Astrocyte of the cerebellum (primary cell): ENCODE measurements around the gene KIF18B.

Source experiments
- DNase-seq: peaks from one replicate; pipeline ENCODE4 v3.0.0-alpha.2; 2011; ENCODE audit warnings: low read depth
- H3K4me3 ChIP-seq: 2 replicates; pipeline ENCODE4 v1.5.1; 2011; ENCODE audit warnings: mild to moderate bottlenecking, low read depth, low read length, moderate library complexity
- in situ Hi-C: cut with HindIII; loops from 2 replicates; pipeline ENCODE4 v1.10.0; 2017; ENCODE audit warnings: low sequenced_read_pairs
- TF ChIP-seq, protein P1 (sequence below): IDR thresholded peaks from 2 replicates; pipeline ENCODE4 v1.5.1; 2012; ENCODE audit warnings: low read length, low read depth, moderate library complexity, mild to moderate bottlenecking; ENCODE audit errors: missing control alignments

The KIF18B gene

DNA sequence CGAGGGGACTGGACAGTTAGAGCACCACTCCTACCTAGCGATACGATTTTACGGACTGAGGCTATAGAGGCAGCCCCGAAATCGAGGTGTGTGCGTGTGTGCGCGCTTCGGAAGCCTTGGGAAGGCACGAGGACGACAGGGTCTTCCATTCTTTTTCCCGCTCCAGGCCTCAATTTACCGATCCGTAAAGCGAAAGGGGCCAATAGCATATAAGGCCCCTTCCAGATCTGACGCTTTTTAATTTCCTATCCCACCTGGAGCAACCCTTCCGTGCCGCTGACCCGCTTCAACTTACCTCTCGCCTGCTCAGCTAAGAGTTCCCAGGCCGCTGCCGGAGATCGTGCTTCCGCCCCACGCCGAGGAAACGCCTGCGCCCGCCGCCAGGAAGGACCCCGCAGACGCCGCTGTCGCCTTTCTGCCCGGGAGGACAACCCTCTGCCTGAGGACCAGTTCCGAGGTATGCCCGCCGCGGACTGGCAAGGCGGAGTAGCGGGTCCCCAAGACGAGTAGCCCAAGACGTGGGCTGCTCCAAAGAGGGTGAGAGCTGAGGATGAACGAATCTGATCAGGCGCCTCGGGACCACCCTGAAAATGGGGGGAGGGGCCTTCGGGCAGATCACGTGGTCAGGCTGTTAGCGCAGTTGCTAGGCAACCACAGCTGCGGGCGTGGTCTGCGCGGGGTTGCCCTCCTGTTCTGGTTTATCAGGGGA lies 48.3 kb downstream of the KIF18B start, which contains the start of gene EFTUD2:
Gene EFTUD2 (minus strand): TSS at position 372 of the 709 bp plus-strand sequence. CDS start 4,924 bp downstream, outside the sequence.
- in situ Hi-C loops, result no loop called here
- H3K4me3 ChIP-seq, result peak within 1 kb of the TSS; percentile 98
- DNase-seq, result peak; percentile 59
- TF ChIP-seq, protein P1, sequence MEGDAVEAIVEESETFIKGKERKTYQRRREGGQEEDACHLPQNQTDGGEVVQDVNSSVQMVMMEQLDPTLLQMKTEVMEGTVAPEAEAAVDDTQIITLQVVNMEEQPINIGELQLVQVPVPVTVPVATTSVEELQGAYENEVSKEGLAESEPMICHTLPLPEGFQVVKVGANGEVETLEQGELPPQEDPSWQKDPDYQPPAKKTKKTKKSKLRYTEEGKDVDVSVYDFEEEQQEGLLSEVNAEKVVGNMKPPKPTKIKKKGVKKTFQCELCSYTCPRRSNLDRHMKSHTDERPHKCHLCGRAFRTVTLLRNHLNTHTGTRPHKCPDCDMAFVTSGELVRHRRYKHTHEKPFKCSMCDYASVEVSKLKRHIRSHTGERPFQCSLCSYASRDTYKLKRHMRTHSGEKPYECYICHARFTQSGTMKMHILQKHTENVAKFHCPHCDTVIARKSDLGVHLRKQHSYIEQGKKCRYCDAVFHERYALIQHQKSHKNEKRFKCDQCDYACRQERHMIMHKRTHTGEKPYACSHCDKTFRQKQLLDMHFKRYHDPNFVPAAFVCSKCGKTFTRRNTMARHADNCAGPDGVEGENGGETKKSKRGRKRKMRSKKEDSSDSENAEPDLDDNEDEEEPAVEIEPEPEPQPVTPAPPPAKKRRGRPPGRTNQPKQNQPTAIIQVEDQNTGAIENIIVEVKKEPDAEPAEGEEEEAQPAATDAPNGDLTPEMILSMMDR, result no peak

DNA sequence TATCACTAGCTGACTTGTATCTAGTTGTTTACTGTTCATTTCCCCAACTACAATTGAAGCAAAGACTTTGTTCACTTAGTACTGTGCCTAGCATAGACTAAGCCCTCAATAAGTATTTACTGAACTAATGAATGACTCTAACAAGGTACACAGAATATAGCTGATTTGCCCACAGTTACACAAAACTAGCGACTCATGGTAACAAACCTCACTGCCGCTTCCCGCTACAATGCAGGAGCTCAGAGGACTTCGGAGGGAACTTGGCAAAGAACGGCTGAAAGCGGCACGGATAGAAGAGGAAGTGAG lies 48.9 kb downstream of the KIF18B start:
- in situ Hi-C loops, result no loop called here

DNA sequence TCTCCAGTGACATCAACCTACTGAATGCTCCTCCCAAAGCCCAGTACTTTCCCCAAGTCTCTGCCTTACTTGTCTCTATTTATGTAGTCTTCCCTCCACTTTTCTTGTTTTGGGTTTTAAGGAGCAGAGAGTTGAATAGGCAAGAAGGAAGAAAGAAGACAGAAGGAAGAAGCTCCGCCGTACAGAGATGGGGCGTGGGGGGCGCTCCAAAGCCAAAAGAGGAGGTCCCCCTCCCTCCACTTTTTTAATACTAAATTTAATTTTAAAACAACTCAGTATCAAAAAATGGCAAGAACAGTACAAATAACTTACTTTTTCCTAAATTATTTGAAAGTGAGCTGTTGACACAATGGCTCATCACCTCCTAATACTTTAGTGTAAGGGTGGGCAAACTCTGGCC lies 52.9 kb downstream of the KIF18B start:
- no peak overlapping the region for H3K4me3 ChIP-seq
- DNase-seq, result no peak
- in situ Hi-C loops, result no loop called here
- TF ChIP-seq, protein P1, result no peak

More for the DNA sequence above, 48.9 kb downstream of the KIF18B start:
- no peak for DNase-seq
- TF ChIP-seq, protein P1, result no peak
- H3K4me3 ChIP-seq, result peak overlapping the region; percentile 98

DNA sequence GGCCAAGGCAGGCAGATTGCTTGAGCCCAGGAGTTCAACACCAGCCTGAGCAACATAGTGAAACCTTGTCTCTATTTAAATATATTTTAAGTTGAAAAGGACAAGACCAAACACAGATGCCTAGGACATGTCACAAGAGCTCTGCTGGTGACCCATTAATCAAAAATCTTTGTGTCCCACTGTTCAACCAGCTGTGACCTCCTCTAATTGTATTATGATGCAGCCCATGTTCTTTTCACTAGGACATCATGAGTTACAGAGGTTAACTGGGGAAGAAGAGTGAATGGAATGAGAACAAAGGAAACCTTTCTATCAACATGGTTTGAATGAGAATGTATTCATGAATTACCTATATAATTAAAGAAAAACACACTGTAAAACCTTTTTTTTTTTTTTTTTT lies 55.3 kb downstream of the KIF18B start:
- DNase-seq, result no peak
- no peak overlapping the region for H3K4me3 ChIP-seq
- in situ Hi-C loops, result no loop called here
- TF ChIP-seq, protein P1, result no peak

DNA sequence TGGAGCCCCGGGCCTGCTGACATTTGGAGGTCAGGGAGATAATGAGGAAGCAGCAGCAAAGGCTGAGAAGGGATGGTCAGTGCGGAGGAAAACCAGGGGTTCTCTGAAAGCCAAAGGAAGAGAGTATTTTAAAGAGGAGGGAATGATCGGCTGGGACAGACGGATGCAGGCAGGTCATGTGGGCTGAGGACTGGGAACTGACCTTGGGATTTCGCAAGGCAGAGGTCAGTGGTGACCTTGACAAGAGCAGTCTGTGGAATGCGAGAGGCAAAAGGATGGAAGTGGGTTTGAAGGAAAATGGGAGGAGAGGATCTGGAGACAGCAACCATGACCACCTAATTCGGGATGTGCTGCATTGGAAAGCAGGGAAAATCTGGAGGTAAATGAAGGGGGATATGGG lies 58.6 kb downstream of the KIF18B start:
- H3K4me3 ChIP-seq, result no peak overlapping the region
- DNase-seq, result no peak
- TF ChIP-seq, protein P1, result no peak
- in situ Hi-C loops, result no loop called here

DNA sequence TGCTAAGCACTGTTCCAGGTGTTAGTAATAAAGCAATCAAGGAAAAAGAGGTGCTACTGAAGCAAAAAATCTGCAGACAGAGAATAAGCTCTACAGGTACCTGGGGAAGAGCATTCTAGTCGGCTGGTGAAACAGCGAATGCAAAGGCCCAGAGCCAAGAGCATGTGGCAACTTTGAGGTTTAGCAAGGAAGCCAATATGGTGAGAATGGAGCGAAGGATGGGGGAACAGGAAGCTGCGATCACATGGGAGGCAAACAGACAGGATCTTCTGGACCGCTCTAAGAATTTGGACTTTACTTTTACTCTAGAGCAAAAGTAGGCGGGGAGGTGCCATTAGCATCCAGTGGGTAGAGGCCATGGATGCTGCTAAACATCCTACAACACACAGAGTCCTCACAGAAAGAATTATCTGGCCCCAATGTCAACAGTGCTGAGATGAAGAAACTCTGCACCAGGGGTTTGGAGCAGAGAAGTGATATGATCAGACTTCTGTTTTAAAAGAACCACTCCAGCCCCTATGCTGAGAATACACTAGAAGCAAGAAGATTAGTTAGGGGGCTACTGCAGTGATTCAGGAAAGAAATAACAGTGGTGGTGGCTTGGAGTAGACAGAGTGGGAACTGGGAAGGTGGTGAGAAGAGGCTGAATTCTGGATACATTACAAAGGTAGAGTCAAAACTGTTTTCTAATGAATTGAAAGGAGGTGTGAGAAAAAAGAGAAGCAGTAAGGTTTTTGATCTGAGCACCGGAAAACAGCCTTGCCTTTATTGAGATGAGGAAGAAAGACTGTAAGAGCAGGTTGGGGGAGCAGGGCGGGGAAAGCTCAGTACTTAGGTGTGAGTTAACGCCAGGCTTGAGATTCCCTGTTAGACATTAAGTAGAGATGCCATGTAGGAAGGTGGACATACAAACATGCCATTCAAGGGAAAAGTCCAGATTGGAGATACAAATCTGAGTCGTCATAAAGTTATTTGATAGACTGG lies 59.3 kb downstream of the KIF18B start:
- TF ChIP-seq, protein P1, result no peak
- in situ Hi-C loops, result no loop called here
- no peak for DNase-seq
- no peak overlapping the region for H3K4me3 ChIP-seq
